Measurements from ENCODE around the gene MAP2K4.

DNA sequence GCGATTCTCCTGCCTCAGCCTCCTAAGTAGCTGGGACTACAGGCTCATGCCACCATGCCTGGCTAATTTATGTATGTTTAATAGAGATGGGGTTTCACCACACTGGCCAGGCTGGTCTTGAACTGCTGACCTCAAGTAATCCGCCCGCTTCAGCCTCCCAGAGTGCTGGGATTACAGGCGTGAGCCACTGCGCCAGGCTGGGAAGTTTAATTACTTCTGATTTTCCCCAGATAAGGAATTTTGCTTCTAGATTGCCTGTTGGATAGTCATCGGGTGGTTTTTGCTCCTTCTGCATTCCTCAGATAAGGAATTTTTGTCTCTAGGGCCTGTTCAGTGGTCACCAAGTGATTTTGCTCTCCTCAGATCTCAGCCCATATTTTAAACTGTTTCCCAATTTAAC is 112.5 kb downstream of the MAP2K4 start:
- TF ChIP-seq POLR2A (IDR thresholded peaks at IDR 0.05; ENCODE audit: low read length): no peak
- TF ChIP-seq, protein P1, sequence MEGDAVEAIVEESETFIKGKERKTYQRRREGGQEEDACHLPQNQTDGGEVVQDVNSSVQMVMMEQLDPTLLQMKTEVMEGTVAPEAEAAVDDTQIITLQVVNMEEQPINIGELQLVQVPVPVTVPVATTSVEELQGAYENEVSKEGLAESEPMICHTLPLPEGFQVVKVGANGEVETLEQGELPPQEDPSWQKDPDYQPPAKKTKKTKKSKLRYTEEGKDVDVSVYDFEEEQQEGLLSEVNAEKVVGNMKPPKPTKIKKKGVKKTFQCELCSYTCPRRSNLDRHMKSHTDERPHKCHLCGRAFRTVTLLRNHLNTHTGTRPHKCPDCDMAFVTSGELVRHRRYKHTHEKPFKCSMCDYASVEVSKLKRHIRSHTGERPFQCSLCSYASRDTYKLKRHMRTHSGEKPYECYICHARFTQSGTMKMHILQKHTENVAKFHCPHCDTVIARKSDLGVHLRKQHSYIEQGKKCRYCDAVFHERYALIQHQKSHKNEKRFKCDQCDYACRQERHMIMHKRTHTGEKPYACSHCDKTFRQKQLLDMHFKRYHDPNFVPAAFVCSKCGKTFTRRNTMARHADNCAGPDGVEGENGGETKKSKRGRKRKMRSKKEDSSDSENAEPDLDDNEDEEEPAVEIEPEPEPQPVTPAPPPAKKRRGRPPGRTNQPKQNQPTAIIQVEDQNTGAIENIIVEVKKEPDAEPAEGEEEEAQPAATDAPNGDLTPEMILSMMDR (IDR thresholded peaks at IDR 0.05): no peak
- TF ChIP-seq REST (IDR thresholded peaks at IDR 0.05): no peak
- no peak for TF ChIP-seq SMC3 (IDR thresholded peaks at IDR 0.05)
- no peak for TF ChIP-seq BCL3 (IDR thresholded peaks at IDR 0.05)
- no peak for TF ChIP-seq PBX3 (IDR thresholded peaks at IDR 0.05)
- TF ChIP-seq NFE2L2 (conservative IDR thresholded peaks at IDR 0.05; ENCODE audit: low read length): no peak
- TF ChIP-seq, protein P2, sequence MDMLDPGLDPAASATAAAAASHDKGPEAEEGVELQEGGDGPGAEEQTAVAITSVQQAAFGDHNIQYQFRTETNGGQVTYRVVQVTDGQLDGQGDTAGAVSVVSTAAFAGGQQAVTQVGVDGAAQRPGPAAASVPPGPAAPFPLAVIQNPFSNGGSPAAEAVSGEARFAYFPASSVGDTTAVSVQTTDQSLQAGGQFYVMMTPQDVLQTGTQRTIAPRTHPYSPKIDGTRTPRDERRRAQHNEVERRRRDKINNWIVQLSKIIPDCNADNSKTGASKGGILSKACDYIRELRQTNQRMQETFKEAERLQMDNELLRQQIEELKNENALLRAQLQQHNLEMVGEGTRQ (IDR thresholded peaks at IDR 0.05): no peak
- TF ChIP-seq EP300 (IDR thresholded peaks at IDR 0.05): no peak
- no peak for TF ChIP-seq HOXA7 (CRISPR knock-in tag; IDR thresholded peaks at IDR 0.05)
- no peak for TF ChIP-seq TFCP2L1 (CRISPR knock-in tag; IDR thresholded peaks at IDR 0.05)
- no peak for TF ChIP-seq RAD21 (conservative IDR thresholded peaks at IDR 0.05 in 1 of 2, IDR thresholded peaks at IDR 0.05 in 1 of 2)
- no peak for TF ChIP-seq JUN (IDR thresholded peaks at IDR 0.05)
- TF ChIP-seq MAX (IDR thresholded peaks at IDR 0.05): no peak

All from A549 (cell line).